Aorta (tissue), 5 donors: ENCODE measurements around the gene AGAP9. TPM values are rescaled to one million over a fixed set of nuclear protein-coding genes. Genes with fewer than 3 reads are reported as not detected.
"Not testable (repeated sequence)": the region's sequence is repeated elsewhere in the genome, so short reads cannot be mapped to it uniquely, and the experiment has no call there.

ENCODE experiments used
- ATAC-seq: fragments of 200-7000 bp; cut with Tn5 transposase; one replicate; pipeline ENCODE4 v1.9.1; 2022; ENCODE audit warnings: moderate library complexity; ENCODE audit not compliant: low FRiP score
- DNase-seq, 2 donors: peaks; one replicate each; pipeline ENCODE4 v3.0.0-alpha.2; 2020
- H3K27ac ChIP-seq, 2 donors: one replicate each; pipeline ENCODE4 v1.5.1; 2013; ENCODE audit warnings: low read length in 2 of 2, mild to moderate bottlenecking in 2 of 2, moderate library complexity in 2 of 2, control low read depth in 1 of 2, inconsistent platforms in 1 of 2, low read depth in 1 of 2
- H3K27me3 ChIP-seq, 2 donors: one replicate each; pipeline ENCODE4 v1.6.1; 2013; ENCODE audit warnings: control low read depth in 1 of 2, low read length in 1 of 2, mild to moderate bottlenecking in 1 of 2, moderate library complexity in 1 of 2; ENCODE audit not compliant: insufficient read depth in 2 of 2, control insufficient read depth in 1 of 2
- H3K36me3 ChIP-seq, 2 donors: one replicate each; pipeline ENCODE4 v1.6.1; 2013; ENCODE audit warnings: control low read depth in 1 of 2, low read length in 1 of 2, mild to moderate bottlenecking in 1 of 2; ENCODE audit not compliant: insufficient read depth in 2 of 2, control insufficient read depth in 1 of 2
- H3K4me1 ChIP-seq, 2 donors: one replicate each; pipeline ENCODE4 v1.6.1; 2013; ENCODE audit warnings: low read length in 2 of 2, control low read depth in 1 of 2, mild to moderate bottlenecking in 1 of 2, moderate library complexity in 1 of 2; ENCODE audit not compliant: insufficient read depth in 2 of 2, control insufficient read depth in 1 of 2
- H3K4me3 ChIP-seq, 2 donors: one replicate each; pipeline ENCODE4 v1.5.1; 2013; ENCODE audit warnings: low read length in 2 of 2, control low read depth in 1 of 2, mild to moderate bottlenecking in 1 of 2
- H3K9me3 ChIP-seq: one replicate; pipeline ENCODE4 v1.6.1; 2013; ENCODE audit warnings: mild to moderate bottlenecking, low read length; ENCODE audit not compliant: control insufficient read depth
- WGBS, 2 donors: extraction: QIAGEN DNeasy Blood & Tissue Kit; methylation state at CpG; one replicate each; pipeline ENCODE4 v1.1.7; 2013; 5-methylcytosine and 5-hydroxymethylcytosine counted together
- intact Hi-C, 2 donors: fragments of 100-400 bp; cut with DNase I; formaldehyde crosslinking; loops; one replicate each; pipeline versions ENCODE4 v1.14.2 to v1.15.0; 2022
- polyA plus RNA-seq, 2 donors: library from polyadenylated mRNA; stranded (reverse); fragments of 200-250 nt; gene quantifications; one replicate each; pipeline ENCODE4 v1.2.3, GENCODE V29; 2013
- total RNA-seq, 2 donors: library from RNA; stranded (reverse); fragmentation: NEBNext Ultra II Directional; extraction: Animal tissue kit (Norgen Biotek cat#: 25700); gene quantifications; one replicate each; pipeline ENCODE4 v1.2.1, GENCODE V29; 2021
- donor health status: healthy with polysubstance abuse.
- donor health status: Bipolar disorder and iron deficiency.
- donor health status: DM: no; HTN: no; CAD: no.
- donor health status: DM: no; HTN: no; CAD: no.
- donor health status: DM: yes; HTN: yes; CAD: no.

Gene AGAP9
- total and polyA plus RNA-seq, 4 donors: 2.9 to 21.8 (median 10.3) TPM

DNA sequence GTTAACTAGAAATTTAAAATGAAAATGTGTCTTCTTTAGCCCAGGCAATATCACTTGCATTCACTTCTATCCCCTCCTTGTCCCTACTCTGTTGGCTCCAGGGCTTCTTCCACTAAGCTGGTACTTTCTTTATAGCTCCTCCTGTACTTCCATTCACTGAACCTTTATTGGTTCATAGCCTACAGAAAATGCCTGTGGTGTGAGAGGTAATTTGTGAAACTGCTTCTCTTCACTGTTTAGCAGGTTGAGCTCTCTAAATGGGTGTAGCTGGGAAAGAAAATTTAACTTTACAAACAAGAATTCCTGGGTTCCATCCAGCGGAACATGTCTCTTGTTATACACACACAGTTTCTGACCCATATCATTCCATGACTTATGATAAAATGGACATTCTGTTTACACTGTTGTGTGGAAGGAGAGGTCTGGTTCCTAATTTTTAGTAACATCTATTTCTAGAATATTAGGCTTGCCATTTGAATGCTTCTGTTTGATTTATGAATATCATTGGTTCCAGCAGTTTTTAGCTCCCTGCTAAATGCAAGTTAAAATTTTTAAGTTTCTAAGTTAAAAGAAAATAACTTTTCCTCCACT is 36.4 kb upstream of the AGAP9 start:
- 56 to 84% methylated on average over 1 of the region's 1 CpG for WGBS, 2 donors
- H3K9me3 ChIP-seq, H3K4me1 ChIP-seq, H3K4me3 ChIP-seq, H3K36me3 ChIP-seq, DNase-seq, ATAC-seq, H3K27me3 ChIP-seq, intact Hi-C loops, H3K27ac ChIP-seq: not testable (repeated sequence)

DNA sequence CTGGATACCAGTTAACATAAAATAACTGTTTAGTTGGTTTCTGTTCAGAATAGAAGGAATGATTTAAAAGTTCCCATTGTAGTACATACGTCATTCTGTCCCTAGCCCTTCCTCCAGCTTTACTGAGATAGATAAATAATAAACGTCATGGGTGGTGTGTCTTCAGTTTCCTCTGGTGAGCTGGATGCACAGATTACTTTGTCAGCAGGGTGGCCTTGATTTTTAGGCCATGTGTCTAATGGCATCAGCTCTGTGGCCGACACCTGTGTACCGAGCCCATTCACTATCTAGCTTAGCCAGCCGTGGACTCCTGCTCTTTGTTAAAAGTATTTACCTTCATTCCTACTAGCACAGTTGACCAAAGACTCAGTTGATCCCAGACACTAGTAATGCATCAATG is 34.7 kb upstream of the AGAP9 start:
- WGBS, 2 donors: 62 to 67% methylated on average over 5 of the region's 5 CpGs
- ATAC-seq, H3K27me3 ChIP-seq, H3K4me1 ChIP-seq, DNase-seq, H3K4me3 ChIP-seq, intact Hi-C loops, H3K9me3 ChIP-seq, H3K36me3 ChIP-seq: not testable (repeated sequence)
- peak overlapping the region in 1 of 2 donors; percentile 33 for H3K27ac ChIP-seq

DNA sequence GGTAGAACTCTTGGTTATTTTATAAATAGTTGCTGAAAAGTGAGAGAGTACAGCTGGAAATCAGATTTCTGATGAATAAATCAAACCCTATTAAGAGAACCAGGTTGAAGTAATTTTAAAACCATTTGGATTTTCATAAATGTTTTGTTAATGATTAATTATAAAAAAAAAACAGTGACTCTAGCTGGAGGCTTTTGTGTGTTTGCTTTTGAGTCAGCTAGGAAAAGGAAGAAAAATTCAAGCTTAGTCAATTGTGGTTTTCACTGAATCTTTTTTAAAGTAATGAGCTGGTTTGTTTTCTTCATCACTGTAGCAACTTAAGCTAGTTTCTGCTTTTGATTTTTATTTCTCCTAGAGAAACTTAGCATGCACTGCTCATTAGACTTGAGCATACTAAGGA is 34.2 kb upstream of the AGAP9 start:
- H3K36me3 ChIP-seq, DNase-seq, intact Hi-C loops, H3K9me3 ChIP-seq, ATAC-seq, H3K4me3 ChIP-seq, H3K27ac ChIP-seq, H3K27me3 ChIP-seq, H3K4me1 ChIP-seq: not testable (repeated sequence)

DNA sequence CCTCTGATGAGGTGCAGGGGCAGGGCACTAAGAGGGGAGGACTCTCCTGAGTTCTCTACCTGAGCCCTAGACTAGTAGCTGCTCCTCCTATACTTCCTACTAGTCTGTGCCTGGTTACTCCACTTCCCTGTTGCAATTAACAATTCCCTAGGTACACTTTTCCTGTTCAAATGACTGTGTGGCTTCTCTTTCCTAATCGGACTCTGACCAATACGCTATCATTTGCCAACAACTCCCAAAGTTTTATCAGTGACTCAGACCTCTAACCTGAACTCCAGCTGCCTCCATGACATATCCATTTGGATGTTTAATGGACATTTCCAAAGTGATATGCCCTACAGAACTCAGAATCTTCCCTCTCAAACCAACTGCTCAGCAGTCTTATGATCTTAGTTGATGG is 31.9 kb upstream of the AGAP9 start:
- H3K4me1 ChIP-seq: not testable (repeated sequence)

DNA sequence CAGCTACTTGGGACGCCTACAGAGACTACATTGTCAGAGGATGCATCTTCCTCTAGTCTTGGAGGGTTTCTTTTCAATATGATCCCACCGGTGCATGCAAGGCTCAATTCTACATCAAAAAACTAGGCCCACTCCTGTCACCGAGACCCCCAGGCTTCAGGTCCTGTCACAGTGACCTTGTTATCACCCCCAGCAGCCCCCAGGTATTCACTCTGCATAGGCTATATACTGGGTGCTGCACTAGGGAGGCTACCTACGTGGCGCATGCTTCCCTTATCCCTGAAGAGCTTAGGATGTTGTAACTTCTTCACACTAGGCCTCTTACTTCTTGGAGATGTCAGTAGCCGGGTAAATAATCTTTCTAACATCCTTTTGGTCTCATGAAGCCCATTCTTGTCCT is 31.1 kb upstream of the AGAP9 start:
- H3K4me1 ChIP-seq, H3K4me3 ChIP-seq, H3K27ac ChIP-seq, H3K9me3 ChIP-seq, intact Hi-C loops, H3K27me3 ChIP-seq, H3K36me3 ChIP-seq, ATAC-seq, DNase-seq: not testable (repeated sequence)
- 84 to 94% methylated on average over 3 to 5 of the region's 6 CpGs for WGBS, 2 donors

More for the DNA sequence above, 31.9 kb upstream of the AGAP9 start:
- WGBS, 2 donors: 94 to 95% methylated on average over 2 of the region's 2 CpGs
- H3K9me3 ChIP-seq, DNase-seq, intact Hi-C loops, ATAC-seq, H3K27me3 ChIP-seq, H3K4me3 ChIP-seq, H3K27ac ChIP-seq, H3K36me3 ChIP-seq: not testable (repeated sequence)

DNA sequence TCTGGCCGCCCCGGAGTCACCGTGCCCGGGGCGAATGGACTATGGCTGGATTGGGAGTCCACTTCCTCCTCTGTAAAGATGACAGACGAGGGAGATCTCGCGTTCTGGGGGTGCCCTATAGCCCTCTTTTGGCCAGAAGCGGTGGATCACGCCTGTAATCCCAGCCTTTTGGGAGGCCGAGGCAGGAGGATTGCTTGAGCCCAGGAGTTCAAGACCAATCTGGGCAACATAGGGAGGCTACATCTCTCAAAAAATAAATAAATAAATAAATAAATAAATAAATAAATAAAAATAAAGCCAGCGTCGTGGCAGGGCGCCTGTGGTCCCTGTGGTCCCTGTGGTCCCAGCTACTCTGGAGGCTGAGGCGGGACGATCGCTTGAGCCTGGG is 30.4 kb upstream of the AGAP9 start:
- H3K27me3 ChIP-seq, intact Hi-C loops, H3K4me1 ChIP-seq, ATAC-seq, H3K4me3 ChIP-seq, H3K9me3 ChIP-seq, H3K36me3 ChIP-seq: not testable (repeated sequence)
- peak overlapping the region in 1 of 2 donors; percentile 67 for H3K27ac ChIP-seq
- DNase-seq: peak in 1 of 2 donors; percentile 48
- 12 to 30% methylated on average over 9 to 16 of the region's 17 CpGs for WGBS, 2 donors

DNA sequence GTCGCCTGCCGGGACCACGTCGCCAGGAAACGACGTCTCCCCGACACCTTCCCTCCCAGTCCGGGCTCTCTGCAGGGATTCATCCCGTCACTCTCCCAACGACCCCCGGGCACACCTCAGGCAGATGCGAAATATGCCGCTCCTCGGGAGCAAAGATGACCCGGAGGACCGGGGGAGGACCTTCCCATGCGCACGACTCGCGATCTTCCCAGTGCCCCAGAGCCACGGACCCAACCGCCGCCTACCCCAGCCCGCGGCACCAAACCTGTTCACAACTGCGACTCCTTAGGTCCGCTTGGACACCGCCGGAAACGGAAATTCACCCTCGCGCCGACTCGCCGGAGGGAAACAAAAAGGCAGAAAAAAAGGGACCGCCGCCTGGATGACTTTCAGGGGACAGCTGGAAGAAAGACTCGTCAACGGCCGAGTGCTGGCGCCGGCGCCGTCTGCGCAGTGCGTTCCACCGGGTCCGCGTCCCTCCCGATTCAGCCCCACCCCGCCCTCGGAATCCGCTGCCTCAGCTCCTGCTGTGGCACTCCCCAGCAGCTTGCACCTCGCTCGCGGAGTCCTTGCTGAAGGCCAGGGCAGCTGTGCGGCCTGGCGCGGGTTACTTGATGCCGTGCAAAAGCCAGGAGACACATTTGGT is 29.9 kb upstream of the AGAP9 start:
- WGBS, 2 donors: 0% methylated on average over 34 to 48 of the region's 60 CpGs
- H3K4me1 ChIP-seq, H3K9me3 ChIP-seq, H3K27me3 ChIP-seq, intact Hi-C loops, H3K36me3 ChIP-seq: not testable (repeated sequence)
- DNase-seq (peak; percentile 90), ATAC-seq (peak; percentile 96)
- H3K4me3 ChIP-seq: peak overlapping the region; percentile 8 to 89
- H3K27ac ChIP-seq: peak overlapping the region; percentile 67 to 82

DNA sequence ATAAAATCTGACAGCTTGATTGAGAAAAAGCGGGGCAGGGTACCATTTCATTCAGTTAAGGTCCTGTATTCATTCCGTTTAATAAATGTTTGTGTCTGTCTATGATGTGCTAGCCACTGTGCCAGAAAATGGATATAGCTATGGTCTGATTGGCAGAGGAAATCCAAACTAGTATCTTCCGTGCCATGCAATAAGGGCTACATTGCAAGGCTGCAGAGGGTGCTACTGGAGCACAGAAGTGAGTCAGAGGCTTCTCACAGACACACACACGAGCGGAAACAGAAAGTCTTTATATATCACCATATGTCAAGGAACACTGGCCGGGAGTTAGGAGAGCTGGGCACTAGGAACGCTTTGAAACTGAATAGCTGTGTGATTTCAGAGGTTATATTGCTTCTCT is 29.3 kb upstream of the AGAP9 start:
- H3K9me3 ChIP-seq, H3K36me3 ChIP-seq, H3K4me1 ChIP-seq, intact Hi-C loops, H3K27me3 ChIP-seq: not testable (repeated sequence)
- Histone ChIP-seq H3K4me3 (peak overlapping the region; percentile 8 to 89), H3K27ac (peak overlapping the region in 1 of 2 donors; percentile 10)
- peak in 1 of 2 donors; percentile 50 for DNase-seq
- WGBS, 2 donors: 6 to 9% methylated on average over 7 of the region's 7 CpGs
- peak; percentile 64 for ATAC-seq

DNA sequence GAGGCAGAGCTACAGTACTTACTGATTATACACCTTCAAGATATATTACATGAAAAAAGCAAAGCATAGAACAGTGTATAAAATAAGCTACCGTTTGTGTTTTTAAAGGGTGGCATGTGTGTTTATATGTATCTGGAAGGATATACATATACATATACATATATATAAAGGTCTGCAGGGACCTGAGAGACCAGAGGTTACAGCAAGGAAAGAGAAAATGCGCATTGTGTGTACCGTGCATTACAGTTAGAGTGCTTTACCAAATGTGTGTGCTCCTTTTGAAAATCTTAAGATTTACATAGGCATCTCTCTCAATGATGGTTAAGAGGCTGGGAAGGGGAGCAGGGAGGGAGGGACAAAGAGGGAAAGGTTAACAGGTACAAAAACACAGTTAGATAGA is 23.8 kb upstream of the AGAP9 start:
- H3K4me1 ChIP-seq, H3K27ac ChIP-seq, H3K36me3 ChIP-seq, DNase-seq, intact Hi-C loops, H3K9me3 ChIP-seq, ATAC-seq, H3K27me3 ChIP-seq, H3K4me3 ChIP-seq: not testable (repeated sequence)
- 94 to 100% methylated on average over 1 of the region's 3 CpGs for WGBS, 2 donors
